ENCODE measurements around the gene DCTN5.
"Not testable (repeated sequence)": the region's sequence is repeated elsewhere in the genome, so short reads cannot be mapped to it uniquely, and the experiment has no call there.

Gene DCTN5

DNA sequence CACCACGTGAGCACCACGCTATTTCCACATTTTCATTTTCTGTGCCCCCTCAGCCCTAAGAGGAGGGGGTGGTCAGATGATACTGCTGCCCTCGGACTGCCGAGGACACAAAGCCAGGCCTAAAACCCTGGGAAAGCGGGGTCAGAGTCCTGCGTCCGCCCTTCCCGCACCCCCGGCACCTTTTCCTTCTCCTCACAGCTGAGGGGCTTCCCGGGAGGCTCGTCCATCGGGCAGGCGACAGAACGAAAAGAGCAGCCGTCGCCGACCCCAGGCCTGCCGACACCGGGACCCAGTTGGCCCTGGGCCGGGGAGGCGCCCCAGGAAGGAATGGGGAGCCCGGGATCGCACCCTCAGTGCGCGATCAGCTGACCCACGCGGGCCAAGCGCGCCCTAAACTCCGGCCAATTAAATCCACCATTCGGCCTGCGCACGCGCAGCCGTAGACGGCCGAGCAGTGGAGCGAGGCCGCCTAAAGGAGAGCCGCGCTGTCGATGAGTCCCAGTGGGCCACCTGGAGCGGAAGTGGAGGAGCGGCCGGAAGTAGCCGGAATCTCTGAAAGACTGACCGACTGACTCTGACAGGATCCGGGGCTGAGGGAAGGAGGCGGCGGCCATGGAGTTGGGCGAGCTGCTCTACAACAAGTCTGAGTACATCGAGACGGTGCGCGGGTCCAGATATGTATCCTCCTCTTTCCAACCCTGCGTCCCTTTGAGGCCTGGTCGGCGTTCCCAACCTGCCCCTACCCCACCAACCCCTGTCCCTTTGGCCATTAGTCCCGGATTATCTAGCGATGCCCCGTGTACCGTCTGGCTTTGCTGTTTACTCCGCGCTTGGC, at the start of gene DCTN5, which contains the start of gene PALB2:
Gene DCTN5, plus strand, starts transcription at position 536 of the 835 bp plus-strand sequence. Its CDS starts 77 bp downstream, at position 613.
Gene PALB2, minus strand, starts transcription at position 380 of the 835 bp plus-strand sequence. Its CDS starts 153 bp downstream, at position 227.
- Histone ChIP-seq H3K9me3 (ENCODE audit: control insufficient read depth in 1 of 2, low read length in 2 of 2) (no peaks in the 10 kb centered on the region), H3K27ac (ENCODE audit: low read length) (peak within 1 kb of the TSS; percentile 93), H3K27me3 (ENCODE audit: low read depth, low read length) (no peaks in the 10 kb centered on the region), H3K36me3 (ENCODE audit: control insufficient read depth in 1 of 2, insufficient read depth in 2 of 2, low read length in 2 of 2) (peaks cover 15 to 17% of the 10 kb centered on the region in 2 donors), H3K4me3 (ENCODE audit: low read depth in 1 of 2, low read length in 2 of 2) (peak within 1 kb of the TSS; percentile 98 to 100), H3K4me1 (ENCODE audit: control insufficient read depth in 1 of 2, insufficient read depth in 2 of 2, low read length in 2 of 2) (peaks cover 0 to 21% of the 10 kb centered on the region in 2 donors)

DNA sequence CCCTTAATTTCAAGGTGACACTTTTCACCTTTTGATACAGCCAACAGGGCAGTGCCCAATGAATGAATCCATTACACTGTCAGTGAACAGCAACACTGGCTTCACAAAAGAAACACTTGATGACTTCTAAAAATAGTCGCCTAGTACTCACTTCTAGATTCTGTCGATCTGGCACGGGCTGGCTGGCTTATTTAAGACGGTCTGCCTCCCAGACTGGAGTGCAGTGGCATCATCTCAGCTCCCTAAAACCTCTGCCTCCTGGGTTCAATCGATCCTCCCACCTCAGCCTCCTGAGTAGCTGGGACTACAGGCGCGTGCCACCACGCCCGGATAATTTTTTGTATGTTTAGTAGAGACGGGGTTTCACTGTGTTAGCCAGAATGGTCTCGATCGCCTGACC, 47.1 kb upstream of the DCTN5 start:
- peaks cover 23 to 41% of the 10 kb centered on the region in 2 donors for H3K36me3 ChIP-seq (ENCODE audit: control insufficient read depth in 1 of 2, insufficient read depth in 2 of 2, low read length in 2 of 2)
- H3K4me1 ChIP-seq (ENCODE audit: control insufficient read depth in 1 of 2, insufficient read depth in 2 of 2, low read length in 2 of 2), result peaks cover 7 to 19% of the 10 kb centered on the region in 2 donors
- H3K9me3 ChIP-seq (ENCODE audit: control insufficient read depth in 1 of 2, low read length in 2 of 2), result no peaks in the 10 kb centered on the region
- H3K27me3 ChIP-seq (ENCODE audit: low read depth, low read length), result no peaks in the 10 kb centered on the region
- no peak overlapping the region for H3K27ac ChIP-seq (ENCODE audit: low read length)
- no peak overlapping the region for H3K4me3 ChIP-seq (ENCODE audit: low read depth in 1 of 2, low read length in 2 of 2)

DNA sequence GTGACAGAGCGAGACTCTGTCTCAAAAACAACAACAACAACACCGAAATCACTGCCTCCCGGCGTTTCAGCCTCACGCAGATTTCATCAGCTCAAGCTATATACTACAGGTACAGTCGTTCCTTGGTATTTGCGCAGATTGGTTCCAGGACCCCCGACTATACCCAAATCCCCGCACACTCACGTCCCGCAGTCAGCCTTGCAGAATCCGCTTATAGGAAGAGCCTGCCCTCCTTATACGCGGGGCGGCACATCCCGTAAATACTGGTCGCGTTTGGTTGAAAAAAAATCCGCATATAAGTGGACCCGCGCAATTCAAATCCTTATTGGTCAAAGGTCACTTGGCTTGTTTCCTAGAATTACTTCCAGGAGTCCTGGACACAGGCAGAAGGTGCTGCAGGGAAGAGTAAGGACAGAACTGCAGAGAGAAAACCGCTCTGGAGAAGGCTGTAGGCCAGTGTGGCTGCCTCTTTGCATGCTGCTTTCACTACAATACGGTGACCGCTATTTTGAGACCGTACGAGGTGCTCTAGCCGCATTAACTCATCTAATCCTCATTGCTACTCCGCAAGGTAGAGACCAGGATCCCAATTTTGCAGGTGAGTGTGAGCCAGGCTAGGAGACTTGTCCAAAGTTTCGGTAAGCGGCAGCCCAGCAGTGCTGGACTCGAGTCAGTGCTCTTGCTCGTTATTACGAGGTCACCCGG, 45.9 kb upstream of the DCTN5 start:
- Histone ChIP-seq H3K9me3 (ENCODE audit: control insufficient read depth in 1 of 2, low read length in 2 of 2) (no peaks in the 10 kb centered on the region), H3K36me3 (ENCODE audit: control insufficient read depth in 1 of 2, insufficient read depth in 2 of 2, low read length in 2 of 2) (peaks cover 20 to 29% of the 10 kb centered on the region in 2 donors), H3K27me3 (ENCODE audit: low read depth, low read length) (no peaks in the 10 kb centered on the region), H3K4me1 (ENCODE audit: control insufficient read depth in 1 of 2, insufficient read depth in 2 of 2, low read length in 2 of 2) (peaks cover 7 to 19% of the 10 kb centered on the region in 2 donors), H3K4me3 (ENCODE audit: low read depth in 1 of 2, low read length in 2 of 2) (peak overlapping the region; percentile 88 to 99), H3K27ac (ENCODE audit: low read length) (peak overlapping the region; percentile 77)

DNA sequence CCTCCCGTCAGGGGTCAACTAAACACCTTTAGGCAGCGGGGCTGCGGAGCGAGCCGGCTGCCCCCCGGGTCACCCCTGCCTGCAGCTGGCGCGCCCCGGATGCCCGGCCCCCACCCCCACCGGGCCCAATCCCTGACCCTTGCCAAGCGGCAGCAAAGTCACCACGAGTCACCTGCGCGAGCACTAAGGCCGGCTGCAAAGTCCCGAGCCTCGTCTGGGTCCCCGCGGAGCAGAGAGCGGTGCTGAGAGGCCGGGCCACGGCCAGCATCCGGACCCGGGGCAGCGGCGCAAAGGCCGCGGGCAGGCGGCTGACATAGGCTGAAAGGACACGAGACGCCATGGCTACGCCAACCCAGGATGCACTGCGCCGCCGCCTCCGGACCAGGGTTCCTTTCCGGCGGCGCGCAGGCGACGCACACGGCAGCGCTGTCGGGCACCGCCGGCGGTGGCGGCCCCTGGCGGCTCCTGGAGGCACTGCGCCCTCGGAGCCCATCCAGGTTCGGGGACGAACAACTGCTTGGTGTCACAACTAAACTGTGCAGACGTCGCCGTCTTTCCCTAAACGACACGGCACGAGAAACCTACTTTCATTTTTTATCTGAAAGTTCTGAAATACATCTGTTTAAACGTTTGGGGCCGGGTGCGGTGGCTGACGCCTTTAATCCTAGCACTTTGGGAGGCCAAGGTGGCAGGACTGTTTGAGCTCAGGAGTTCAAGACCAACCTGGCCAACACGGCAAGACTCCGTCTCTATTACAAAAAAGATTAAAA, 45.1 kb upstream of the DCTN5 start, which contains the start of gene NDUFAB1:
Gene NDUFAB1, minus strand, starts transcription at position 366 of the 770 bp plus-strand sequence. Its CDS starts 26 bp downstream, at position 340.
- H3K4me1 ChIP-seq (ENCODE audit: control insufficient read depth in 1 of 2, insufficient read depth in 2 of 2, low read length in 2 of 2), result peaks cover 7 to 19% of the 10 kb centered on the region in 2 donors
- no peaks in the 10 kb centered on the region for H3K27me3 ChIP-seq (ENCODE audit: low read depth, low read length)
- H3K4me3 ChIP-seq (ENCODE audit: low read depth in 1 of 2, low read length in 2 of 2), result peak within 1 kb of the TSS; percentile 88 to 99
- peak within 1 kb of the TSS; percentile 77 for H3K27ac ChIP-seq (ENCODE audit: low read length)
- H3K9me3 ChIP-seq (ENCODE audit: control insufficient read depth in 1 of 2, low read length in 2 of 2), result no peaks in the 10 kb centered on the region
- peaks cover 19 to 26% of the 10 kb centered on the region in 2 donors for H3K36me3 ChIP-seq (ENCODE audit: control insufficient read depth in 1 of 2, insufficient read depth in 2 of 2, low read length in 2 of 2)

DNA sequence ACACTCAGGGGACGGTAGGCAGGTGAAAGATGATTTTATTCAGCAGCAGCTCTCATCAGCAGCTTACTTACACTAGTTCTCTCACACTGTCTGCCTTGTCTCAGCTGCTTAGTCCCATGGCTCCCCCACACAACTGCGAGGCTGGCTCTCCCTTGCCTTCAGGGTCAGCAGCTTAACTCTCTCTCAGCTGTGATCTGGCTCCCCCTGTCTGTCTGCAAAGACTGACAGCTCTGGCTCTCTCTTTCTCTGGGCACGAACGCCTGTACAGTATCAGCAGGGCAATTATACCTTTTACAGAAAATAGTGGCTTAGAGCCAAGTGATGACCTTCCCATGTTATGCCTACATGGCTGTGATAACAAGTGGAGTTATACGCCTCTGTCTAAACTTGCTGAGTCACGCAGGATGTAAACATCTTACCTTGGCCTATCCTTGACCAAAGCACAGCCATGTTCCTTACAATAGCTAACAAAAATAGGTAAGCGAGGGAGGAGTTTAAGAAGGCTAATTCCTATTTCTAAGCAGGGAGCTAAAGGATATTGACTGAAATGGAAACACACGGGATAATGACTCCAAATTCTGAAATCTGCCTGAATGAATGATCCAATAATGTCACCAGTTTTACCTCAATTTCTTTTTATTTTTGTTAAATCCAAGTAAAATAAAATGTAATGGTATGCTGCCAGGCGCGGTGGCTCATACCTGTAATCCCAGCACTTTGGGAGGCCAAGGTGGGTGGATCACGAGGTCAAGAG, 44.1 kb upstream of the DCTN5 start:
- Histone ChIP-seq H3K27ac (ENCODE audit: low read length) (no peak overlapping the region), H3K4me3 (ENCODE audit: low read depth in 1 of 2, low read length in 2 of 2) (no peak overlapping the region), H3K36me3 (ENCODE audit: control insufficient read depth in 1 of 2, insufficient read depth in 2 of 2, low read length in 2 of 2) (peaks cover 8 to 18% of the 10 kb centered on the region in 2 donors), H3K27me3 (ENCODE audit: low read depth, low read length) (no peaks in the 10 kb centered on the region), H3K9me3 (ENCODE audit: control insufficient read depth in 1 of 2, low read length in 2 of 2) (no peaks in the 10 kb centered on the region), H3K4me1 (ENCODE audit: control insufficient read depth in 1 of 2, insufficient read depth in 2 of 2, low read length in 2 of 2) (peaks cover 4 to 19% of the 10 kb centered on the region in 2 donors)

DNA sequence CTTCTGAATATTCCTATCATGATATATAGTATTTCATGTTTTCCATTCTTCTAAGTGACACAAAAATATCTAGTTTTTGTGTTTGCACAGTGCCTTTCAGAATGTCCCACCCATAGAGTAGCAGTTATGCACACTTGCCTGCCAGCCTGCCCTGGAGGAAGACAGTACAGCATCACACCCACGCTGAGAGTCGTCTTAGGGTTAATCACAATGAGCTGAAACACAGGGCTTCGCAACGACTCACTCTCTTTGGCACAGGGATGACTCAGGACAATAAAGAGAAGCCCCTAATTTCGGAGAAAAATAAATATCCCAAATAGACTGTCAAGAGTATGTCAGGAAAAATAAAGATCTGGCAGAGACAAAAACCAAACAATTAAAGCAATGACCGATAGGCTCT, 33.5 kb upstream of the DCTN5 start:
- H3K27me3 ChIP-seq (ENCODE audit: low read depth, low read length), result no peaks in the 10 kb centered on the region
- H3K36me3 ChIP-seq (ENCODE audit: control insufficient read depth in 1 of 2, insufficient read depth in 2 of 2, low read length in 2 of 2), result peaks cover 9 to 46% of the 10 kb centered on the region in 2 donors
- no peak overlapping the region for H3K4me3 ChIP-seq (ENCODE audit: low read depth in 1 of 2, low read length in 2 of 2)
- H3K9me3 ChIP-seq (ENCODE audit: control insufficient read depth in 1 of 2, low read length in 2 of 2), result no peaks in the 10 kb centered on the region
- H3K4me1 ChIP-seq (ENCODE audit: control insufficient read depth in 1 of 2, insufficient read depth in 2 of 2, low read length in 2 of 2), result no peaks in the 10 kb centered on the region
- no peak overlapping the region for H3K27ac ChIP-seq (ENCODE audit: low read length)

DNA sequence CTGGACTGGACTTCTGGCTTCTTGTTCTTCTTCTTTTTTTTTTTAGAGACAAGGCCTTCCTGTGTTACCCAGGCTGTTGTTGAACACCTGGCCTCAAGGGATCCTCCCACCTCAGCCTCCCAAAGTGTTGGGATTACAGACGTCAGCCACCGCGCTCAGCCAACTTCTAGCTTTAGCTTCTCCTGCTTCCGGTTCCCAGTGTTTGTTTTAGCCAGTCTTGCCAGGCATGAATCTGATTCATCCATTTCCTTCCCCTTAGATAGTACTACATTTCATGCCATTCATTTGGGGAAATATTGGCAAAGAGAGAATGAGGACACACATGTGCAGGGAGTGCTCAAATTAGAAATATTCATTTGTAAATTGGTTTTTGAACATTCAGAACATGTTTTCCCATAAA, 33.1 kb upstream of the DCTN5 start:
- H3K4me1 ChIP-seq (ENCODE audit: control insufficient read depth in 1 of 2, insufficient read depth in 2 of 2, low read length in 2 of 2), result no peaks in the 10 kb centered on the region
- no peaks in the 10 kb centered on the region for H3K9me3 ChIP-seq (ENCODE audit: control insufficient read depth in 1 of 2, low read length in 2 of 2)
- H3K27ac ChIP-seq (ENCODE audit: low read length), result no peak overlapping the region
- H3K4me3 ChIP-seq (ENCODE audit: low read depth in 1 of 2, low read length in 2 of 2), result no peak overlapping the region
- no peaks in the 10 kb centered on the region for H3K27me3 ChIP-seq (ENCODE audit: low read depth, low read length)
- H3K36me3 ChIP-seq (ENCODE audit: control insufficient read depth in 1 of 2, insufficient read depth in 2 of 2, low read length in 2 of 2), result peaks cover 9 to 46% of the 10 kb centered on the region in 2 donors

DNA sequence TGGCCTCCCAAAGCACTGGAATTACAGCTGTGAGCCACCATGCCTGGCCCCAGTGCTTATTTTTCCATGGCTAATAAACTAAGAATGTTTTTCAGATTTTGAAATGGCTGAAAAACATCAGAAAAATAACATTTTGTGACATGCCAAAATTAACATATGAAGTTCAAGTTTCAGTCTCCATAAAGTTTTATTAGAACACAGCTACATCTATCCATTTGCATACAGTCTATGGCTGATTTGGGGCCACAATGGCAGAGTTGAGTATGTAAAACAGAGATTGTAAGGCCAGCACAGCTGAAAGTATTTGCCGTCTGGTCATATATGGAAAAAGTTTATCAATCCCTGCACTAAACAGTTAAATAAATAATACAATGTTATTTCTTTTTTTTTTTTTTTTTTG, 31.3 kb upstream of the DCTN5 start:
- Histone ChIP-seq H3K4me1 (ENCODE audit: control insufficient read depth in 1 of 2, insufficient read depth in 2 of 2, low read length in 2 of 2) (no peaks in the 10 kb centered on the region), H3K9me3 (ENCODE audit: control insufficient read depth in 1 of 2, low read length in 2 of 2) (no peaks in the 10 kb centered on the region), H3K4me3 (ENCODE audit: low read depth in 1 of 2, low read length in 2 of 2) (no peak overlapping the region), H3K27me3 (ENCODE audit: low read depth, low read length) (no peaks in the 10 kb centered on the region), H3K36me3 (ENCODE audit: control insufficient read depth in 1 of 2, insufficient read depth in 2 of 2, low read length in 2 of 2) (peaks cover 0 to 45% of the 10 kb centered on the region in 2 donors), H3K27ac (ENCODE audit: low read length) (no peak overlapping the region)

DNA sequence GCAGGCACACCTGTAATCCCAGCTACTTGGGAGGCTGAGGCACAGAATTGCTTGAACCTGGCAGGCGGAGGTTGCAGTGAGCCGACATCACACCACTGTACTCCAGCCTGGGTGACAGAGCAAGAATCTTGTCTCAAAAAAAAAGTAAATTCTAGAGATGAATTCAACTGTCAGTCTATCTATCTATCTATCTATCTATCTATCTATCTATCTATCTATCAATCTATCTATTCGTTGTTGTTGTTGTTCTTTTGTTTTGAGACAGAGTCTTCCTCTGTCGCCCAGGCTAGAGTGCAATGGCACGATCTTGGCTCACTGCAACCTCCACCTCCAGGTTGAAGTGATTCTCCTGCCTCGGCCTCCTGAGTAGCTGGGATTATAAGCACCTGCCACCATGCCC, 30.4 kb upstream of the DCTN5 start:
- peaks cover 0 to 42% of the 10 kb centered on the region in 2 donors for H3K36me3 ChIP-seq (ENCODE audit: control insufficient read depth in 1 of 2, insufficient read depth in 2 of 2, low read length in 2 of 2)
- not testable (repeated sequence) for H3K27ac ChIP-seq (ENCODE audit: low read length); H3K4me1 ChIP-seq (ENCODE audit: control insufficient read depth in 1 of 2, insufficient read depth in 2 of 2, low read length in 2 of 2); H3K4me3 ChIP-seq (ENCODE audit: low read depth in 1 of 2, low read length in 2 of 2); H3K27me3 ChIP-seq (ENCODE audit: low read depth, low read length); H3K9me3 ChIP-seq (ENCODE audit: control insufficient read depth in 1 of 2, low read length in 2 of 2)

DNA sequence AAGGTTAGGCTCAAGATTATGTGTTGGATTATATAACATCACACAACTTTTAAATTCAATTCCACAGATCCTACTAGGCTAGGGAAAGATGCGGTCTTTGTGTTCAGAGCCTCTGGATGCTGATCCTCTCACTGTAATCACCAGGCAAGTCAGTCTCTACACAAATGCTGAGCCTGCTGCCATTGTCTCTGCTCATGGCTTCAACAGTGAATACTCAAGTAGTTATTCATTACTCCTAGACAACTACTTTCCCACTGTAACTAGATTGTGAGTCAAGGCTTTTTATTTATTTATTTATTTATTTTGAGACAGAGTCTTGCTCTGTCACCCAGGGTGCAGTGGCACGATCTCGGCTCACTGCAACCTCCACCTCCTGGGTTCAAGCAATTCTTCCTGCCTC, 29.3 kb upstream of the DCTN5 start:
- H3K9me3 ChIP-seq (ENCODE audit: control insufficient read depth in 1 of 2, low read length in 2 of 2), result no peaks in the 10 kb centered on the region
- no peak overlapping the region for H3K4me3 ChIP-seq (ENCODE audit: low read depth in 1 of 2, low read length in 2 of 2)
- H3K36me3 ChIP-seq (ENCODE audit: control insufficient read depth in 1 of 2, insufficient read depth in 2 of 2, low read length in 2 of 2), result peaks cover 0 to 46% of the 10 kb centered on the region in 2 donors
- no peaks in the 10 kb centered on the region for H3K4me1 ChIP-seq (ENCODE audit: control insufficient read depth in 1 of 2, insufficient read depth in 2 of 2, low read length in 2 of 2)
- H3K27me3 ChIP-seq (ENCODE audit: low read depth, low read length), result no peaks in the 10 kb centered on the region
- no peak overlapping the region for H3K27ac ChIP-seq (ENCODE audit: low read length)
